ENCODE measurements around the gene PACS2. TPM values are rescaled to one million over a fixed set of nuclear protein-coding genes. Genes with fewer than 3 reads are reported as not detected.
"Not testable (repeated sequence)": the region's sequence is repeated elsewhere in the genome, so short reads cannot be mapped to it uniquely, and the experiment has no call there.

The PACS2 gene
- total RNA-seq, 2 experiments from 2014 or later = 21.1 to 22.2 TPM

DNA sequence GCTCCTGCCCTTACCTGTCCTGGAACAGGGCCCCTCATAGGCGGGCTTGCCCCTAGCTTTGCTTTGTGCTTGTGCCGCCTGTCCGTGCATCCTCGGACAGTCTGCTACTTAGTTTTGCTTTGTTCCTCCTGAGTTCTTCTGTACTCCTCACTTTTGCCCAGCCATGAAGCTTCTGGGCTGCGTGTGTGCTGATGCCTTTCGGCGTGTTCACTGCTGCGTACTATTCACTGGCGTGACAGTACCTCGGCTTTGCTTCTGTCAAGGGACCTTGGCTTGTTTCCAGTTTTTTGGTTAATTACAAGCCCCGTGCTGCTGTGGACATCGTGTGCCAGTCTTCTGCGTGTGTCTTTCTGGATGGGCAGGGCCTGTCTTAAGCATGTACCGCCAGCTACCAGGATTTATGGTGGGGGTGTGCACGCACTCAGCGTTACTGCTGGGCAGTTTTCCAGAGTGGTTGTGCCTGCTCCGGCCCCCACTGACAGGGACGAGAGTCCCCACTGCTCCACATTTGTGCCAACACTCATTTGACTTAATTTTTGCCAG is 2.5 kb downstream of the PACS2 start:
- H3K4me1 Mint-ChIP-seq = peaks cover 23% of the 10 kb centered on the region
- H3K36me3 Mint-ChIP-seq = peaks cover 2% of the 10 kb centered on the region
- H3K4me3 Mint-ChIP-seq = no peak overlapping the region
- no peak for DNase-seq
- H3K27ac Mint-ChIP-seq = no peak overlapping the region
- no peaks in the 10 kb centered on the region for H3K9me3 Mint-ChIP-seq
- H3K27me3 Mint-ChIP-seq = no peaks in the 10 kb centered on the region

- H3K4me1 Mint-ChIP-seq = peaks cover 24% of the 10 kb centered on the region
- H3K4me3 Mint-ChIP-seq = no peak overlapping the region
Observed at GRCh38 chr14:105317546-105317945, 3.0 kb downstream of the PACS2 start.

GRCh38 chr14:105322791-105323556 is 8.4 kb downstream of the PACS2 start:
- Mint-ChIP-seq H3K36me3 (peaks cover 2% of the 10 kb centered on the region), H3K4me1 (peaks cover 7% of the 10 kb centered on the region), H3K27ac (no peak overlapping the region), H3K27me3 (no peaks in the 10 kb centered on the region), H3K4me3 (no peak overlapping the region), H3K9me3 (no peaks in the 10 kb centered on the region)
- DNase-seq = no peak

More at GRCh38 chr14:105317546-105317945, 3.0 kb downstream of the PACS2 start:
- H3K27ac Mint-ChIP-seq = no peak overlapping the region
- no peaks in the 10 kb centered on the region for H3K27me3 Mint-ChIP-seq
- DNase-seq = no peak
- peaks cover 2% of the 10 kb centered on the region for H3K36me3 Mint-ChIP-seq
- no peaks in the 10 kb centered on the region for H3K9me3 Mint-ChIP-seq

DNA sequence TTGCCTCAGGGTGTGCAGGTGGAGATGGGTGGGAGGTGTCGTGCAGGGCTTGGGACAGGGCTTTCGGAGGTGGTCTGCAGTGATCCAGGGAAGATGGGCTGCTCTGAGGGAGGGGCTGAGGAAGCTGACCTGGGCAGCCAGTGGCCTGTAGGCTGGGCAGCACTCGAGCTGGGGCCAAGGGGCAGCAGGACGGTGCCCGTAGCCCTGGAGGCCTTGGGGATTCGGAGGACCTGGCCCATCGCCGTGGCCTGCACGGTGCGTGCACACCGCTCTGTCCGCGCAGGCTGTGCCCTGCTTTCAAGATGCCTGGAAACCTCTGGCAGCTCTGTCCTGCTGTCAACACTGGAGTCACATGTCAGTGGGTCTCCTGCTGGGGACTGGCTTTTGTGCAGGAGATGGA is 9.1 kb downstream of the PACS2 start:
- Mint-ChIP-seq H3K4me1 (peaks cover 10% of the 10 kb centered on the region), H3K27ac (no peak overlapping the region), H3K27me3 (no peaks in the 10 kb centered on the region), H3K36me3 (peaks cover 2% of the 10 kb centered on the region), H3K4me3 (no peak overlapping the region), H3K9me3 (no peaks in the 10 kb centered on the region)
- DNase-seq = no peak

DNA sequence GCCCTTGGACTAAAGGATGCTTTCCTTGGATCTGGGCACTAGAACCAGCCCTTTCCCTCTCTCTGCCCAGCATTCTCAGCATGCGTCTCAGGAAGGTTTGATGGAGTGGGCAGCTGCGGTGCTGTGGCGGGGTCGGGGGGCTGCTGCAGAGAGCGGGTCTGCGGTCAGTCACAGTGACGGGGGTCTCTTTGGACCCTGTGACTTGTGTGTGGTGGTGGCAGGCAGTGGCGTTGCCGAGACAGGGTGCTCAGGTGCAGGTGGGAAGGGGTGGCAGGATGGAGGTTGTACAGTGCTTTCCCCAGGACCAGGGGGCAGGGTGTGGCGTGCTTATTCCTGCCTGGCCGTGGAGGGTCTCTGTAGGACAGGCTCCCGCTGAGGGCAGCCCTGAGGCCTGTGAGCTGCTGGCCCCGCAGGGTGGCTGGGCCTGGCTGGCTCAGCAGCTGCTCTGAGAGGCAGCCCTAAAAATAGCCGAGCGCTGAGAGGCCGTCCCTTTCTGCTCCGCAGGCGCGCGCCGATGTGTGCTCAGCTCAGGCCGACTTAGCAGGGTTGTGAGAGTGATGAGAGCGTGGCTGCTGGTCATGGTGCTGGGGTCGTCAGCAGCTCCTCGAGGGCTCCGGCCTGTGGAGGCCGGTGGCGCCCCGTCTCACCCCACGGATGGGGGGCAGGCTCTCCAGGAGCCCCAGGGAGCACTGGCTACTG is 9.7 kb downstream of the PACS2 start:
- Mint-ChIP-seq H3K27ac (no peak overlapping the region), H3K27me3 (no peaks in the 10 kb centered on the region), H3K4me3 (no peak overlapping the region), H3K4me1 (peaks cover 12% of the 10 kb centered on the region), H3K36me3 (peaks cover 2% of the 10 kb centered on the region), H3K9me3 (no peaks in the 10 kb centered on the region)
- DNase-seq = no peak

- peaks cover 2% of the 10 kb centered on the region for H3K36me3 Mint-ChIP-seq
- H3K27me3 Mint-ChIP-seq = no peaks in the 10 kb centered on the region
- H3K4me3 Mint-ChIP-seq = no peak overlapping the region
- H3K27ac Mint-ChIP-seq = no peak overlapping the region
- H3K4me1 Mint-ChIP-seq = peaks cover 12% of the 10 kb centered on the region
- DNase-seq = no peak
- no peaks in the 10 kb centered on the region for H3K9me3 Mint-ChIP-seq
Observed at GRCh38 chr14:105324871-105325270, 10.3 kb downstream of the PACS2 start.

DNA sequence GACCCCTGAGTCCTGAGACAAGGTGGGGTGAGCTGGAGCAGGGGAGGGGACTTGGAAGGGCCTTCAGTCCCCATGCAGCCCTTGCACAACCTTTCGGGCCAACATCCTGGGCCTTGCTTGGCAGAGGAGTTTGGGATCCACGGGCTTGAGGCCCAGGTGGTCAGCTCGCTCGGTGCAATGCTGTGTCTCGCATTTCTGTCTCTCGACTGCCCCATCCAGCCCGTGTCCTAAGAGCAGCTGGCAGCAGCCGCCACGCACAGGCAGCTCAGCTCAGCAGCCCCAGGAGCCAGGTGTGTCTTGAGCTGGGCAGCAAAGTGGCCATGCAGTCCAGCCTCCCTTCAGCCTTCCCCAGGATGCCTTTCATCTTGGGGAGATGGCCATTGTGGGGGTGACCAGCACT is 10.8 kb downstream of the PACS2 start:
- peaks cover 2% of the 10 kb centered on the region for H3K36me3 Mint-ChIP-seq
- no peaks in the 10 kb centered on the region for H3K9me3 Mint-ChIP-seq
- H3K4me1 Mint-ChIP-seq = peaks cover 15% of the 10 kb centered on the region
- no peak overlapping the region for H3K4me3 Mint-ChIP-seq
- no peak overlapping the region for H3K27ac Mint-ChIP-seq
- DNase-seq = no peak
- H3K27me3 Mint-ChIP-seq = no peaks in the 10 kb centered on the region

DNA sequence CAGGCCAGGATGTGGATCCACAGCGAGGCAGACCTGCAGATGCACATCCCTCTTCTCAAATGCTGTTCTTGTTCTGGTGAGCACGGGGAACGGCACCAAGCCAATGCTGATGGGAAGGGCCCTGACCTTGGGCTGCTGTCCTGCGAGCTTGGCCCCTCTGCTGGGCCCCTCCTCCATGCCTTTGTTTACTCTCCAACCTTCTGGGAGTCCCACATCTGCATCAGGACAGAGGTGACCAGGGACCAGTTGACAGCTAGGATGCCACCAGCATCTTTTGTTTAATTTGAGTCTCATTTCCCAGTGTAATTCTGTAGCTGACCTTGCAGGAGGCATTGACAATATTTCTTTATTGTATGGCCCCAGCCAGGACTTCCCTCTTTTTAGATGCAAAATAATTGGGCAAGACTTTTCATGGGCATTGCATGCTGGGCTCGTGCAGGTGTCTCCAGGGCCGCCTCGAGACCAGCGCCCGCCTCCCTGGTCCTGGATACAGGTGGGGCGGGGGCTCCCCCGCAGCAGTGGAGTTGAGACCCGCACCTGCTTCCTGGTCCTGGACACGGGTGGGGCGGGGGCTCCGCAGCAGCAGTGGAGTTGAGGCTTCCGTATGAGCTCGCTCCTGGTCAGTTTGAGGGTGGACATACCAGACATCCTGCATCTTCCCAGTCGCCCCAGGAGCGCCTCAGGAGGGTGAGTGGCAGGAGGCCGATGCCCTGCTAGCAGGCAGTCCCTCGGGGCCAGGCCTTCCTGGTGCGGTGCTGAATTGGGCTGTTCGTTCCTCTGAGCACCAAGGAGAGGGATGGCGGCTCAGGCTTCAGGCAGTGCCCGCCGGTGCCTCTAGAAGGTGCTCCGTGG is 11.4 kb downstream of the PACS2 start:
- Mint-ChIP-seq H3K27ac (no peak overlapping the region), H3K4me3 (no peak overlapping the region), H3K9me3 (no peaks in the 10 kb centered on the region), H3K4me1 (peaks cover 20% of the 10 kb centered on the region), H3K27me3 (no peaks in the 10 kb centered on the region), H3K36me3 (peaks cover 2% of the 10 kb centered on the region)
- DNase-seq = no peak

GRCh38 chr14:105326568-105326867 is 12.0 kb downstream of the PACS2 start:
- H3K4me1 Mint-ChIP-seq = peaks cover 25% of the 10 kb centered on the region
- no peak overlapping the region for H3K27ac Mint-ChIP-seq
- no peak overlapping the region for H3K4me3 Mint-ChIP-seq
- DNase-seq = no peak
- no peaks in the 10 kb centered on the region for H3K27me3 Mint-ChIP-seq
- peaks cover 2% of the 10 kb centered on the region for H3K36me3 Mint-ChIP-seq
- no peaks in the 10 kb centered on the region for H3K9me3 Mint-ChIP-seq

DNA sequence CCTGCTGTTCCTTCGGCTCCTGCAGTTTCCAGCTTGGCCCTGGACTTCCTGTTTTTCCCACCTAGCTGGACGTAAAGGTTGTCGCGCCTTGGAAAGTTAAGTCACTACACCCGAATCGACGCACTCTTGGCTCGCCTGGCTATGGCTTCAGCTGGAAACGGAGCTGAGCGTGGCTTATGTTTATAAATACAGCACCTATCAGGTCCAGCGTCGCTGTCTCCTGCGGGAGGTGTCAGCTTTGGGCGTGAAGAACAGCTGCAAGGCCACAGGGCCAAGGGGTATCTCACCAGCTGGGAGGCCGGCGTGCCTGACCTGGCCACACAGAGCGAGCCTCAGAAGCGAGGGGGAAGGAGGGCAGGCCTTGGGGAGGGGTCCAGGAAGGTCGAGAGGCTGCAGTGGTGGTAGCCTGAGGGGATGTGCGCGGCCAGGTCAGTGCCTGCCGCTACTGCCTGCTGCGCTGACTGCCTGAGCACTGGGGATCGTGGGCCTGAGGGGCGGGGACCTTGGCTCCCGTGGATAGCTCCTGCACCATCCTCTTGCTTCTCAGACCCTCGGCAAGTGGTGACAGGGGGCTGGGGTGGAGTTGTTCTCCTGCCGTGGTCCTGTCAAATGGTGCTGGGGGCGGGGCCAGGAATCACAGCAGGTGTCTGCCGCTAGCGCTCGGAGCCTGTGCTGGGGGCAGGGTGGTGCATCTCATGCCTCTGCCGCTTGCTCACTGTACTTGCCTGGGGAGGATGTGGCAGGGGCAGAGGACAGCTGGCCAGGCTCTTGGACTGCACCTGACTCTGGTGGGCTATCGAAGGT is 12.5 kb downstream of the PACS2 start:
- H3K9me3 Mint-ChIP-seq = no peaks in the 10 kb centered on the region
- no peak overlapping the region for H3K27ac Mint-ChIP-seq
- H3K27me3 Mint-ChIP-seq = no peaks in the 10 kb centered on the region
- no peak overlapping the region for H3K4me3 Mint-ChIP-seq
- DNase-seq = no peak
- no peaks in the 10 kb centered on the region for H3K36me3 Mint-ChIP-seq
- peaks cover 30% of the 10 kb centered on the region for H3K4me1 Mint-ChIP-seq

DNA sequence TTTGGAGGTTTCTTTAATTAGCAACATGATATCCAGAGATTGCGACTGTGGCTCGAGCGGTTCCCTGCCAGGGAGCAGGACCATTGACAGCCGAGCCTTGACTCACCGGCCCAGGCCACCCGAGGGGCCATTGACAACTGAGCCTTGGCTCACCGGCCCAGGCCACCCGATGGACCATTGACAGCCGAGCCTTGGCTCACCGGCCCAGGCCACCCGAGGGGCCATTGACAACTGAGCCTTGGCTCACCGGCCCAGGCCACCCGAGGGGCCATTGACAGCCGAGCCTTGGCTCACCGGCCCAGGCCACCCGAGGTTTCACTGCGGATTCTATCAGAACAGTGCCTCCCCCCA is 13.1 kb downstream of the PACS2 start:
- not testable (repeated sequence) for H3K9me3 Mint-ChIP-seq, H3K36me3 Mint-ChIP-seq, H3K27me3 Mint-ChIP-seq, H3K27ac Mint-ChIP-seq, DNase-seq, H3K4me3 Mint-ChIP-seq
- H3K4me1 Mint-ChIP-seq = peaks cover 29% of the 10 kb centered on the region

- Mint-ChIP-seq H3K27ac (no peak overlapping the region), H3K9me3 (no peaks in the 10 kb centered on the region), H3K27me3 (no peaks in the 10 kb centered on the region), H3K4me1 (peaks cover 32% of the 10 kb centered on the region), H3K4me3 (no peak overlapping the region), H3K36me3 (no peaks in the 10 kb centered on the region)
- no peak for DNase-seq
Observed at GRCh38 chr14:105328070-105328677, 13.6 kb downstream of the PACS2 start.

GRCh38 chr14:105328678-105329390 is 14.3 kb downstream of the PACS2 start:
- no peak overlapping the region for H3K27ac Mint-ChIP-seq
- H3K9me3 Mint-ChIP-seq = no peaks in the 10 kb centered on the region
- peaks cover 29% of the 10 kb centered on the region for H3K4me1 Mint-ChIP-seq
- H3K27me3 Mint-ChIP-seq = no peaks in the 10 kb centered on the region
- no peak for DNase-seq
- H3K4me3 Mint-ChIP-seq = no peak overlapping the region
- no peaks in the 10 kb centered on the region for H3K36me3 Mint-ChIP-seq

Data from activated naive CD8-positive, alpha-beta T cell treated with anti-CD3 and anti-CD28 coated beads for 36 hours (primary cell).